ENCODE results near the gene TMEM100. TPM values are rescaled to one million over a fixed set of nuclear protein-coding genes. Genes with fewer than 3 reads are reported as not detected.

TMEM100 gene
- total RNA-seq, 2 donors from 2014 or later: 2.9 to 5.6 TPM

DNA sequence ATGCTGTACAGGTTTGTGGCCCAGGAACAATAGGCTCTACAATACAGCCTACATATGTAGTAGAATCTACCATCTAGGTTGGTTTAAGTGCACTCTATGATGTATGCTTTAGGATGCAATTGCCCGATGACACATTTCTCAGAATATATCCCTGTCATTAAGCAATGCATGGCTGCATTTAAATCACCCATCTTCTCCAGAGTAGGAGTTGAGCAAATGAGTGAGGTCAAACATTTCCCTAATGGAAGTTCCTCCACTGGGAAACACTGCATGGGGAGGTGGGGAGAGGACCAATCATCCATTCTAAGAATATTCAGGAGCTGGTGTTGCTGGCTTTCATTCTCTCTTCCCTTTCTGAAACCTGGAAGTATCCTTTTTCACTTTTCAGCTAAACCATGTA lies 26.2 kb upstream of the TMEM100 start:
- Histone ChIP-seq H3K27me3 (no peaks in the 10 kb centered on the region), H3K4me1 (peaks cover 15% of the 10 kb centered on the region), H3K27ac (no peak overlapping the region), H3K36me3 (replicated peaks in 1 of 2; ENCODE audit: insufficient read depth in 1 of 2, low read depth in 2 of 2) (no peaks in the 10 kb centered on the region), H3K4me3 (no peak overlapping the region), H3K9me3 (no peaks in the 10 kb centered on the region)
- no peak for DNase-seq
- ATAC-seq: no peak
- intact Hi-C loops (cut with DNase I): no loop called here
- 89 to 94% methylated on average over 1 of the region's 1 CpG for WGBS, 2 donors
- TF ChIP-seq POLR2A (IDR thresholded peaks at IDR 0.05): no peak
- no peak for TF ChIP-seq CTCF (IDR thresholded peaks at IDR 0.05)

DNA sequence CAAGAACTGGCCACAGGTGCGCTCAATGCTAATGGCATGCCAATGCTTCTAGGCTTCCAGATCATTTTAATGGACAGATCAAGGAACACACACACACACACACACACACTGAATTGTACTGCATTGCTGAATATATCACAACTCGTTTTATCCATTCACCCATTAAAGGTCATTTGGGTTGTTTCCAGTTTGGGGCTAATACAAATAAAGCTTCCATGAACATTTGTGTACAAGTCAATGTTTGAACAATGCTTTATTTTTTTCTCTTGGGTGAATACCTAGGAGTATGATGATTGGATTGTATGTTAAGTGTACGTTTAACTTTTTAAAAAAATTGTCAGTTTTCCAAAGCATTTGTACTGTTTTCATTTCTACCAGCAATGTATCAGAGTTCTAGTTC lies 24.5 kb upstream of the TMEM100 start:
- DNase-seq (no peak), ATAC-seq (no peak)
- H3K27me3 ChIP-seq: no peaks in the 10 kb centered on the region
- WGBS, 2 donors: 39 to 45% methylated on average over 3 of the region's 3 CpGs
- no peaks in the 10 kb centered on the region for H3K9me3 ChIP-seq
- no peak overlapping the region for H3K4me3 ChIP-seq
- H3K27ac ChIP-seq: no peak overlapping the region
- no peaks in the 10 kb centered on the region for H3K36me3 ChIP-seq (replicated peaks in 1 of 2; ENCODE audit: insufficient read depth in 1 of 2, low read depth in 2 of 2)
- intact Hi-C loops (cut with DNase I): no loop called here
- peaks cover 11% of the 10 kb centered on the region for H3K4me1 ChIP-seq
- TF ChIP-seq POLR2A (IDR thresholded peaks at IDR 0.05) (no peak), CTCF (IDR thresholded peaks at IDR 0.05) (no peak)

DNA sequence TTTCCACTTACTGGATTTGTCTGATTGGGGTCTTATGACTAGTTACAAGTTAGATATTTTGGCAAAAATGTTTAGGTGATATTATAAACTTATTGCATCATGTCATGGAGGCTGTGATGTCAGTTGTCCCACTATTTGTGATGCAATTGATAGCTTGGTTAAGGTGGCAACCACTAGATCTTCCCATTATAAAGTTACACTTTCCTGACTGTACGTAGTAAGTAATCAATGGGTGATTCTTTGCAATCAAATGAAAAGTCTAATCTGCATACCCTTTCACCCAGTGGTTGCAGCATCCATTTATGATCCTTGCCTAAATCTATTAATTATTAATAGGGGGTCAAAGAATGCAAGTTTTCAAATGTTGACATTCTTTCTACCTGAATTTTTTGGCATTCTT lies 23.8 kb upstream of the TMEM100 start:
- Histone ChIP-seq H3K27me3 (no peaks in the 10 kb centered on the region), H3K4me3 (no peak overlapping the region), H3K9me3 (no peaks in the 10 kb centered on the region), H3K27ac (no peak overlapping the region), H3K4me1 (peaks cover 3% of the 10 kb centered on the region), H3K36me3 (replicated peaks in 1 of 2; ENCODE audit: insufficient read depth in 1 of 2, low read depth in 2 of 2) (no peaks in the 10 kb centered on the region)
- ATAC-seq: no peak
- intact Hi-C loops (cut with DNase I): no loop called here
- DNase-seq: no peak
- no peak for TF ChIP-seq CTCF (IDR thresholded peaks at IDR 0.05)
- WGBS, 2 donors: 59 to 64% methylated on average over 1 of the region's 1 CpG

- intact Hi-C loops (cut with DNase I): no loop called here
- DNase-seq: no peak
- no peak for TF ChIP-seq POLR2A (IDR thresholded peaks at IDR 0.05)
- TF ChIP-seq CTCF (IDR thresholded peaks at IDR 0.05): no peak
These were observed 22.6 kb upstream of the TMEM100 start for GRCh38 chr17:55745258-55745657.

GRCh38 chr17:55743103-55743679 lies 20.5 kb upstream of the TMEM100 start:
- Histone ChIP-seq H3K9me3 (no peaks in the 10 kb centered on the region), H3K27me3 (no peaks in the 10 kb centered on the region), H3K4me1 (no peaks in the 10 kb centered on the region), H3K4me3 (no peak overlapping the region), H3K36me3 (replicated peaks in 1 of 2; ENCODE audit: insufficient read depth in 1 of 2, low read depth in 2 of 2) (no peaks in the 10 kb centered on the region), H3K27ac (no peak overlapping the region)
- intact Hi-C loops (cut with DNase I): no loop called here
- DNase-seq (peak; percentile 53 to 70 (median 66)), ATAC-seq (no peak)
- 13 to 20% methylated on average over 3 of the region's 3 CpGs for WGBS, 2 donors
- TF ChIP-seq CTCF (IDR thresholded peaks at IDR 0.05) (no peak), POLR2A (IDR thresholded peaks at IDR 0.05) (no peak)

More at GRCh38 chr17:55745258-55745657, 22.6 kb upstream of the TMEM100 start:
- Histone ChIP-seq H3K27ac (no peak overlapping the region), H3K36me3 (replicated peaks in 1 of 2; ENCODE audit: insufficient read depth in 1 of 2, low read depth in 2 of 2) (no peaks in the 10 kb centered on the region), H3K4me3 (no peak overlapping the region), H3K9me3 (no peaks in the 10 kb centered on the region), H3K27me3 (no peaks in the 10 kb centered on the region), H3K4me1 (no peaks in the 10 kb centered on the region)
- 85 to 89% methylated on average over 1 of the region's 1 CpG for WGBS, 2 donors
- no peak for ATAC-seq

Measured in body of pancreas (tissue), 4 donors.